GM19467 (cell line): Measurements from ENCODE around the gene HMCN1.

Source experiments
- ATAC-seq: cut with Tn5 transposase; IDR thresholded peaks from one replicate; pipeline ENCODE4 v1.9.1; 2021; ENCODE audit warnings: mild to moderate bottlenecking, moderate library complexity; ENCODE audit not compliant: unreplicated experiment

Gene HMCN1

DNA sequence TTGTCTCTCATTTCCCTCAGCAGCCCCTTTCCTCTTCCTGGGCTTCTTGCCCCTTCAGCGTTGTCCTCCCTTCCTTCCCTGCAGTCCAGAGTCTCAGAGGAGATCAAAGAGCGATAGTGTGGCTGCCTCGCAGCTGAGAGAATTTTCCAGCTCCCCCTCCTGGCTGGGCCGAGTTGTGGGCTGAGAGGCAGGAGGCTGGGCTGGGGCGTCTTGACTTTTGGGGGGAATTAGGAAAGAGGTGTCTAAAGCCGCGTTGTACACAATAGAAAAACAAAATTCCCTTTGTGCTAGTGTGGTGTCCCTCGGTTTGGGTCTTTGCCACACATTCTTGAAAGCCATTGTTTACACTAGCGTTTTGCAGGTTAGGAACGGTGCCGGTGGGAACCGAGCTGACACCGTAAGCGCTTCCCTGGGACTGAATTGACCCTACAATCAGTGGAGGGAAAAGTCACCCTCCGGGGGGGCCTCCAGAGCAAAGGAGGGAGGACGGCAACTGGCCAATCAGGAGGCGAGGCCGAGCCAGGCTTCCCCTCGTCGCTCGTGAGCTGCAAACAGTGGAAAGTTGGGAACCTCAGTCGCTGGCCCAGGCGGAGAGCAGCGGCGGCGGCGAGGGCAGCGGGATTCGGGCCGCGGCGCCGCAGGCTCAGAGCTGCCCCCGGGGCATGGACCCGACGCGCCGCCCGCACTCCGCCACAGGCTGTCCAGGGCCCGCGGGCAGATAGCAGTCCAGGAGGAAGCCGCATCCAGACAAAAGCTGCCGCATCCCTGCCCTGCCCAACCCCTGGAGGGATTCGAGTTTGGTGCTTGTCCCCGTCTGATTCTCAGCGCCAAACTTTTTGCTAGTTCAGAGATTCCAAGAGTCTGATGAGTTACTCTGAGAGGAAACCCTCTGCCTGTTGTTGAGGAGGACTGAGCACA is at the start of gene HMCN1:
HMCN1 (plus strand) TSS at position 574 of the 918 bp plus-strand sequence. CDS start 389 bp downstream, outside the sequence.
- no peak for ATAC-seq

DNA sequence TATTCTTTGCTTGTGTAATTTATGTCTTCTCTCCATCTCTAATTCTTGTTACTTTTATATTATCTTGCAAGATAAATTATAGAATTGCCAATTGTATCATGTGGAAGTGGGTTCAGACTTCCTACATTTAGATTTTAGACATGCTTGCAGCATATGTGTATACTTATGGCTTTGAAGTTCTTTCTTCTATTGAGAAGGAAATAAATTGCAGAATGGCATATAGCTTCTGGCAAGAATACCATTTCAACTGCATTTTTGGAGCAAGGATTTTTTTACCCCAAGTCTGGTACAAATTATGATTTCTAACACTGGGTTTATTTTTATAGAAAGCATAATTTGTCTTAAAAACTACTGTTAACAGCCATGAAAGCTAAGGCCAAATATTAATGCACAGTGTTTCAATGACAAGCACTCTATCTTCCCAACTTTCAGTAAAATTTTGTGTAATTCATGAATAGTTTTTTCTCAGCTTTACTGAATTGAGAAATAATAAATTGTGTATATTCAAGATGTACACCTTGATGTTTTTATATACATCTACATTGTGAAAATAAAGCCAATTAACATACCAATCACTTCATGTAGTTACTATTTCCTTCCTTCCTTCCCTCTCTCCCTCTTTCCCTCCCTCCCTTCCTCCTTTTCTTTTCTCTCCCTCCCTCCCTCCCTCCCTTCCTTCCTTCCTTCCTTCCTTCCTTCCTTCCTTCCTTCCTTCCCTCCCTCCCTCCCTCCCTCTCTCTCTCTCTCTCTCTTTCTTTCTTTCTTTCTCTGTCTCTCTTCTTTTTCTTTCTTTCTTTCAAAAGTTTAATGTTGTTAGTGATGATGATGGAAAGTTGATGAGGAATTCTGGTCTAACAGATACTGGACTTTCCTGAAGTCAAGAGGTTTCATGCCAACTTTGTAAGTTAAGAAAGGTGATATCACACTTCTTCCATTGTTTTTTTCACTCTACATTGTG is 47.1 kb upstream of the HMCN1 start:
- no peak for ATAC-seq

DNA sequence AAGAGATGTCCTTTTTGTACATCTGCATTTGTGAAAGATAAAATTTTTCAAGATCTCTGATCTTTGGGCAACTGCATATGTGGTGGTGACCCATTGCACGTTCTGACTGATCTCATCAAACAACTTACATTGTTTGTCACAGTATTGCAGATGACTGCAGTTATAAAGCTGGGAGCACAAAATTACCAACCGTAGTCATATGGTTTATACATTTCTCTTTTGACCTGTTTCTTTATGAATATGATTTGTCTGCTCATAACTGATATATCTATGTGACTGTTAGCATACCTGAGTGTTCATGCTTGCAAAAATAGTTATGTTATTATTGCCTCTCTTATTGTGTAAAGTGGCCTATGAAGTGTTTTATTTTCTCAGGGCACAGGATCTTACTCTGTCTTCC is 43.7 kb upstream of the HMCN1 start:
- no peak for ATAC-seq

DNA sequence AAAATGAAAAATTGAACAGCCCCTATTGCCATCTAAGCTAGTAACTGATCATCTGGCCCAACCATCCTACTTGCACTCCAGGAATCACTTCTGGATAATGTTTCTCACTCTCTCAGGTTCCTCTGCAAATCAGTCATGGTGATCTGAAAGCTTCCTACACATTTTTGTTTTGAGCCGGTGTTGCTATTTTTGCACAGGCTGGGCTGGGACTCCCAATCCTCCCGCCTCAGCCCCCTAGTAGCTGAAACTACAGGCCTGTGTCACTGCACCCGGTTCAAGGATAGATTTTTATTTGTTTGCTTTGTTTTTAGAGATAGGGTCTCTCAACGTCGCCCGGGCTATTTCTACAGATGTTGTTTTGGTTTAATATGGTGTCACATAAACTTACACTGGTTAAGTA is 40.5 kb upstream of the HMCN1 start:
- peak; percentile 30 for ATAC-seq

DNA sequence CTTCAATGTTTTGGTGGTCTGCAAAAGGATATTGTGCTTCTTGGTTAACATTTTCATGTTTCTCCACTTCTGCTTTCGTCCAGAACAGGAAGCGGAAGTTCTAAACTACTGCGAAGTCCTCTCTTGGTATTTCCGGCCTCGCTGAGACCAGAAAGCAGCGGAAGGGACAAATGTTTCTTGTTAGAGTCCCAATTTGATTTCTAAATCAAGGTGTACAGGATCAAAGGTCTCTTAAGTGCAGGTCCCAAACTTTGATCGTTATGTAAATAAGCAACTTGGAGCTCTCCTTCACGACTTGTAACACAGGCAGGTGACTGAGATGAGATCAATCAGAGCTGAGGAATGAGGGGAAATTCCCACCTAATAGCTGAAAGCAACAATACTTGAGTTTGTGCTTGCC is 40.1 kb upstream of the HMCN1 start:
- ATAC-seq: peak; percentile 94

DNA sequence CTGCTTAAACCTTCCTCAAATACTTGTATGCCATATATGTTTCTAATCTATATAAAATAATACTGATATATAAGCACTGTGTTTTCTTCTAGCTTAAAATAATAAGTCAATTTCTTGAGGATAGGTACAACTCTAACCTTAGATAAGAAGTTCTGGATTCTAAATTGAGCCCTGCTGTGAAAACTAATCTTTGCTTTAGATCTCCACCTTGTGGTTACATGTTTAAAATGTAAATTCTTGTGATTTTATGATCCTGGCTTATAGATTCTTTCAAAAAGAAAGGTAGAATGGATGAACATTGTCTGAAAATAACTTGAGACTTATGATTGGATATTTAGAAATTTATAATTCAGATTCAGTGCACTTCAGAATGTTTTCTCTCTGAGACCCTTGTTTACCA is 38.9 kb upstream of the HMCN1 start:
- ATAC-seq: no peak

DNA sequence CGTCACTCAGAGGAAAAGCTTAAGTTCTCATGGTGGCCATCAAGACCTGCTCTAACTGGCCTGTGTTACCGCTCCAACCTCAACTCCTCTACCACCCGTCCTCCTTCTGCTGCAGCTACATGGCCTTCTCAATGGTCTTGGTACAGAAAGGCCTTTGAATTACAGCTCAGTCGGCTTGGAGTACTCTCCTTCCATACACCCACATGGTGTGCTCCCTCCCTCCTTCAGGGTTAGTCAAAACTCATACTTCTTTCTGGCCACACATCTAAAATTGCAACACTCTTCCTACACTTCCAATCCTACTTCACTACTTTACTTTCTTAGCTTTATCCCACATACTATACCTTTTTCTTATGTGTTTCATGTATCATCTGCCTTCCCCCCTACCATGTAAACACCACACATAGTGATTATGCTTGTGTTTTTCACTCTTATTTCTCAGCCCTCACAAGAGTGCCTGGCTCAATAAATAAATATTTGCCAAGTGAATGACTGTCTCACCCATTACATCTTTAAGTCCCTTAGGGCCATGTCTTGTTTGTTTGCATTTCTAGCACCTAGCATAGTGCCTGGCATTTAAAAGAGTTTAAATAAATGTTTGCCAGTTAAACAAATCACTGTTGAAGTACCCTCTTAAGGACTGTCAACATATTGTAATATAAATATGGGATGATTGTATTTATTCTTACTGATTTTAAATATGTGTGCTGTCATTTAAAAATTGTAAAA is 37.6 kb upstream of the HMCN1 start:
- no peak for ATAC-seq

DNA sequence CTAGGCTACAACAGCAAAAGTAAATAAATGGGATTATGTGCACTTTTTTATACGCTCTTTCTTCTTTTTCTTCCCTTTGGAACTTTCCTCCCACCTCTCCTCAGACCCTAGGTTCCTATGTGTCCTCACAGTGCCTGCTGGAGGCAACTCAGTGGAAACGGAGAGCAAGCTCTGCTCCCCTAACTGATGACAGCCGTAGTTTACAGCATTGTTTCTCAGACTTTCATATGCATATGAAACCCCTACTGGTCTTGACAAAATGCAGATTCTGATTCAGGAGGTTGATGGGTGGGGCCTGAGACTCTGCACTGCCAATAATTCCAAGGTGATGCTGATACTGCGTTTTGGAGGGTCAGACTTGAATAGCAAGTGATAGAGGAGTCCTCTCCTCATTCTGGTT is 34.3 kb upstream of the HMCN1 start:
- ATAC-seq: no peak

DNA sequence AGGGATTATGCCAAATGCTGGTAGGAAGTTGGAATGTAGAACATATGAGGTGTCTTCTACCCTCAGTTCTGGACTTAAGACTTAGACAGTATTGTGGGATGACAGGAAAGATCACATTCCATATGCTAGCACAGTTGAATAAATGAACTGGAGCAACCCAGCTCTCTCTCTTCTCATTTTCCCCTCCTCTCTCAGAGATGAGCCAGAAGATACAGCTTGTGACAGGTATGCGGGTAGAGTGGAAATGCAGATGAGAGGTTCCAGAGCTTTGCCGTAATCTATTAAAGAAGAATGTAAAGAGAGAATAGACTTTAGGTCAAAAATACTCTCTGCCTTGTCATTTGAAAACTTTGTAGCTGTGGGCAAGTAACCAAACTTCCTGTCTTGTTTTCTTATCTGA is 32.5 kb upstream of the HMCN1 start:
- ATAC-seq: no peak

DNA sequence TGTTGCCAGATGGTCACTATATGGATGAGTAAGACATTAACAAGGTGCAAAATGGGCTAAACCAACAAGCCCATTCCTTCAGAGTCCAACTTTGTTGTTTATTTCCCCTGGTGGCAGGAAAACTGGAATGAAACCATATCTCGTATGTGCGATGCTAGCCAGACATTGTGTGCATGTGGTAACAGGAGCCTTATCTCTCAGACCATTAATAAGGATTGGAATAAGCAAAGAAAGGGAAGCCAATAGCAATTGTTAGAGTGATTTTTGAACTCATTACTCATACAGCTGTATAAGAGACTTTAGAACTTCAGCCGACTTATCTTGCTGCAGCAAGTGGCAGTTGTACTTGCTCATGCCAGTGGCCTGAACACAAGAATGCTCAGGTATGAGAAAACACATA is 30.0 kb upstream of the HMCN1 start:
- no peak for ATAC-seq

DNA sequence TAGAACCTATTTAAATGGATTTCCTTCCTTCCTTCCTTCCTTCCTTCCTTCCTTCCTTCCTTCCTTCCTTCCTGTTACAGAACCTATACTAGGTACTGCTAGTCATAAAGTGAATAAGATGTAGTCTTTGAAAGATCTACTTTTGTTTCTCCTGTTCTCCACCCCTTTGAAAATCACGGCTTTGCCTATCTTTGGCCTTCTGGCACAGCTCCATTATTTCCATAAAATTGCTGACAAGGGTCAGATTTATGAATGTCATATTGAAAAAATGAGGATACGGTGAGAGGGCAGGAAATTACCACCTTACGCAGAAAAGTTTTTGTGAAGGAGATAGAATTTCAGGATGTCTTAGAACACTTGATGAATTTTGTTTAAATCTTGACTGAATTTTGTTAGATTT is 18.1 kb upstream of the HMCN1 start:
- ATAC-seq: no peak

DNA sequence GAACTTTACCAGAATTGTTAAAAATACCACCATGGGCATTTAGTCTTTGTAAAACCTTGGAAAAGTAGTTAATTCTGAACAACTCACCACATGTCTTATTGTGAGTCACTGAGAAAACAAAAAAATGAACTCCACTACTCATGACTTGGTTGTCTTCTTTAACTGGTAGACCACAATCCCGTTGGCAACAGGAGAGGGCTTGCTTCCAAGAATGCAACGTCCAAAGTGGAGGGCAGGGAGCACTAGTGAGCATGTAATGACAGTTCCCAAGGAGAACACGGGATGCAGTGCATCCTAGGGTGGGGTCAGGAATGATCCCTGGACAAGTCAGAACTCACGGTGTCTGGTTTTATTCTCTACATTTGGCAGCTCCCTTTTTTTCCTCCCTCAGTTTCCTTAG is 15.2 kb upstream of the HMCN1 start:
- no peak for ATAC-seq

DNA sequence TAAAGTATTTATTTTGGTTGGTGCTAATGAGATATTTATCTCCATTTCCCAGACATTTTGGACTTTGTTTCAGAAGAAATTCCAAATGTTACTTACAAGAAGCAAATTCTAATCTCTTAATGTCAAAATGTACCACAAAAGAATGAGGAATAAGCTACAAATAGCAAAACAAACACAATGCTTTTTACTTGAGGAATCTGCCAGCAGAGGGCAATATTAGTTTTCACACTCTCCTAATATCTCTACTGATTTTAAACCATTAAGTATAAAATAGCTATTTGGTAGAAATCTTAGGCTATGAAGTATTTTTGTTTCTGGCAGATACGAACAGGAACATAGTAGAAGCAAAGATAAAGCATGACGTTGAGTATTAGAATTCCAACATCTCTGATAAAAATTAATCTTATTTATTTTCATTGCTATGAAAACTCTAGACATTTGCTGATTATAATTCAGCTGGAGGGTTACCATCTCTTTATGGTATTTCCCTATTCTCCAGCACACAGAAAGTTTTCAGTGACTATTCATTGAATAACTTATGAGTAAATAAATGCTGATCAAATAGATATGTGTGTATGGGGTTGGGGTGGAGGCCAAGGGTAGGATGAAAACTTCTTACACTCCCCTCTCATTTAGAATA is 13.4 kb upstream of the HMCN1 start:
- ATAC-seq: no peak

DNA sequence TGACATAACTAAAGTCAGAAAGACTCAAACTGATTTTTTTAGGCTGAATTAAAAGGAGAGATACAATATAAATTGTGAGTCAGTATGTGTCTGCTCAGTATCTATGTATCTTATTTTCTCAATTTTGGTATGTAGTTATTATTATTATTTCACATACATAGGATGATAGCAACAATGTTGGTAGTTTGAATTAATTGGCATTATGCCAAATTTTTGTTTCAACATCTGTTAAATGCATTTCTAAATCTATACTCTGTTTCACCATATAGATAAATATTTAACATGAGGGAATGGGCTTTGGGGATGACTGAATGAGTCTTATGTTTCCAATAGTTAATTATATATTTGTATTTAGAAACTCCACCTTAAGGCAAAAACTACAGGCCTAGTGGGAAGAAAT is 12.6 kb upstream of the HMCN1 start:
- no peak for ATAC-seq

DNA sequence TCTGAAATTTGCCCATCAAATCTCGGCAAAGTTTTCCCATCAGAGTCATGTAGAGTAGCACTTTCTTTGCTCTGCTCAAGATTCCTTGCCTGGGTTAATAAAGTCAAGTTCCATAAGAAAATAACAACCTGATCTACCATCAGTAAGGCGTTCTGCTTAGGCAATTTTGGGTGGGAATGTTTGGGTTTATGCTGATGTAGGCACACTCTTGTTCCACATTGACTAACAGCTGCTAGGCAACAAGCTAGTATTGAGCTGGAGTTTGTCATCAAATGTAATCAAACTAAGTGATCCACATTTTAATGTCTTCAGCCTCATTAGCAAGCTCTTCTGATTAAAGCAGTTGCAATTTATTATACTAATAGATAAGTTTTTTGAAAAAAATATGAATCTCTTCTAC is 12.1 kb upstream of the HMCN1 start:
- ATAC-seq: no peak

DNA sequence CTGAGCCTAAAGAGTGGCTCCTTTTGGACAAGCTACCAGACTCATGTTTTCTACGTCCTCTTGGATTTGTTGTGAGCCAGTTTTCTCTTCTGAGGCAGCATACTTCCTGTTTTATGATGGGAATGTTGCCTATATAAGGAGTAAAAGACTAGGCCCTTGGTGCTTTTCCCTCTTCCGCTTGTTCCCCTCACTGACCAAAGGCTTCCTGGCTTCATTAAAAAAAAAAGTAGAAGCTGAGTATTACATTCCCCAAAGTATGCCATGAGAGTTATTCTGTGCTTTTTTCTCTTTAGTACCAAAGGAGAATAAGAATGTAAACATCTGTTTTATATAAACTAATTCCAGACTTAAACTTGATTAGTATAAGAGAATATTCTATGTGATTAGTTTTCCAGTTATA is 6.5 kb upstream of the HMCN1 start:
- ATAC-seq: no peak

DNA sequence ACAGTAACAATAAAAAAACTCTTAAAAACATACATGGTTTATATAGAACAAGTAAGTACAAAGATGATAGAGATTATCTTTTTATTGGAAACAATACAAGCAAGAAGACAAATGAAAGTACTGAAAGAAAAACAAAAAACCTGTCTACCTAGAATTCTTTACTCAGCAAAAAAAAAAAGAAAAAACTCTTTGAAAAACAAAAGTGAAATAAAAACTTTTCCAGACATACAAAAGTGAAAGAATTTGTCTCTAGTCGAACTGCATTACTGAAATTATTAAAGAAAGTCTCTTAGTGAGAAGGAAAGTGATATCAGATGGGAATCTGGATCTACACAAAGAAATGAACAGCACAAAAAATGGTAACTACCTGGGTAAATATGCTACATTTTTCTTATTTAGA is 2.7 kb upstream of the HMCN1 start:
- ATAC-seq: no peak

DNA sequence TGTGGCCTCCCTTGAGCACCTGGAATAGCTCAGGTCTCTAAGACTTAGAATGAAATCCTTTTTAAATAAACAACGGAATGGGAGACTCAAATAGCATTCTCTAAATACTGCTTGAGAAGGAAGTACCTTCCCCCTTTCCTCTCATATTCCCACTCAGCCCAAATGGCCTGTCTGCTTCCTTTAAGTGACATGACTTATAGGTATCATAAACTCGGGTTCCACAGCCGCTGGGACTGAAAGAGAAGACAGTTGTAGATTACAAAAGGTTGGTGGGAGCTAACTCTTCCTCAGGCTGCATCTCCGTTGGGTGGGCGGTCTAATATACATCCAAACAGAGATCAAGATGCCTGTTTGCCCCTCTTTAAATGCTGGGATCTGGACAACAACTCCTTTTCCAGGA is 1.2 kb upstream of the HMCN1 start:
- ATAC-seq: no peak

DNA sequence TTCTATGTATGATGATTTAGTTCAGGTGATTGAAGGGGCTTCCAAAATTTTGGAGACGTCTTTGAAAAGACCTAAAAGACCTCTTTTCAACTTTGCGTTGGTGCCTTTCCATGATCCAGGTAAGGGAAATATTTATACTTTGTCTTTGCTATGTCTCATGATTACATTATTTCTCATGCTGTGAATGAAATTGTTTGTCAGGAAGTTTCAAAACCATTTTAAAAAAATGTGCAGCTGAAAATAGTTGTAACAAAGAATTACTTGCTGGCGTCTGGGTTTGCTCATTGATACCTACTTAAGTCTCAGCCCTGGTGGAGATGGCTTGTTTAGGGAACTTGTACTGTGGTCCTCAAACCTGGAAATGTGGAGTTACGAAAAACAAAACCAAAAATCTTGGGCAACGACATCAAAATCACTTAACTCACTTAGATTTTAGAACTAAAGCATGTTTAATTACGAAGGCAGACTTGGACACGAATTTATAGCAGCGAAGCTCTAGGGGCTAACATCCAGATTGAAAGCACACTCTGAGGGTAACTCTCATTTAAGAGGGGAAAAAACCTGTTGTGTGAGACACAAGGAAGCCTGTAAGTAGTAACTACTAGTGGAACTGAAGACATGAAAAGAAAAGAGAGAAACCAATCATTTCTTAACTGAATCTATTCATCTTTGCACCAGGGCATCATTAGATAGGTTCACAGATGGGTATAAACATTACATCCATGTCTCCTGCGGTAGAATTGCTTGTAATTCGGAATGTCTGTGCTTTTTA is 924 bp downstream of the HMCN1 start:
- no peak for ATAC-seq

DNA sequence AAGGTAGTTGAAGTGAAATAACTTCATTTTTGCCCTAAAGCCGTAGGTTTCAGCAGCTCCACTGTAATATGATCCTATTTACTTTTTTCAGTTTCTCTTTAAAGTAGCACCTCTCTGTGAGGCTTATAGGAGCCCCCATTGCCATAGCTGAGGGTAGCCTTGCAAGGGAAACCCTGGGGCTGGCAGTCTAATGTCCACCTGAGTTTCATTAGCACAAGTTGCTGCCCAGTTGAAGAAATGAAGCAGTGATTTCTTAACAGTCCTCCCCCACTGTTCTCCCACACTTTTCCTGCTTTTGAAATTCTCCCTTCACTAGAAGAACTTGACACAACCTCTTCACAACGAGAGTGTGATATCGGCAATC is 1.5 kb downstream of the HMCN1 start:
- no peak for ATAC-seq
